SK-N-SH (cell line): Measurements from ENCODE around the gene SKI. TPM values are rescaled to one million over a fixed set of nuclear protein-coding genes. Genes with fewer than 3 reads are reported as not detected.

Experiments
- CTCF ChIA-PET: fragments of 300-600, 350-600 bp; formaldehyde crosslinking; extraction: SDS; loops from one replicate; lab custom pipeline; 2021; lab: Yijun Ruan, JAX
- POLR2A ChIA-PET: fragments of 350-600 bp; sonication (Branson Sonifier 250); formaldehyde crosslinking; extraction: SDS; loops from one replicate; lab custom pipeline; 2020; ENCODE audit warnings: antibody characterized with exemption, inconsistent platforms; lab: Yijun Ruan, JAX
- DNase-seq: peaks from one replicate; pipeline ENCODE4 v3.0.0; 2012
- H2AFZ ChIP-seq: fragments of 200-600 bp; sonication (generic); 2 replicates; pipeline ENCODE4 v1.8.1; 2016; ENCODE audit warnings: antibody characterized with exemption, mild to moderate bottlenecking, low read depth
- H3F3A ChIP-seq: fragments of 200-600 bp; sonication (generic); replicated peaks from 2 replicates; pipeline ENCODE3; 2016; ENCODE audit warnings: antibody characterized with exemption, mild to moderate bottlenecking; ENCODE audit not compliant: insufficient read depth
- H3K27ac ChIP-seq, 2 experiments: fragments of 200-500 bp in 1 of 2; fragments of 200-600 bp in 1 of 2; sonication (Bioruptor generic) in 1 of 2; sonication (generic), shearing (Covaris generic) in 1 of 2; 2 replicates each; pipeline versions ENCODE4 v1.5.1 to v1.6.1; 2014 to 2016; ENCODE audit warnings: low read depth in 2 of 2, inconsistent platforms in 1 of 2, low read length in 1 of 2, mild to moderate bottlenecking in 1 of 2, mixed read lengths in 1 of 2
- H3K27me3 ChIP-seq: fragments of 200-600 bp; sonication (generic), shearing (Covaris generic); 2 replicates; pipeline ENCODE4 v1.6.1; 2016; ENCODE audit warnings: mixed run types; ENCODE audit not compliant: insufficient read depth
- H3K36me3 ChIP-seq, 2 experiments: fragments of 200-500 bp in 1 of 2; fragments of 200-600 bp in 1 of 2; sonication (Bioruptor generic) in 1 of 2; sonication (generic) in 1 of 2; replicated peaks in 1 of 2; 2 replicates each; pipeline versions ENCODE3 to v1.5.1; 2014 to 2016; ENCODE audit warnings: low read length in 1 of 2, mild to moderate bottlenecking in 1 of 2; ENCODE audit not compliant: insufficient read depth in 2 of 2, control insufficient read depth in 1 of 2
- H3K4me1 ChIP-seq, 2 experiments: fragments of 200-500 bp in 1 of 2; fragments of 200-600 bp in 1 of 2; sonication (Bioruptor generic) in 1 of 2; sonication (generic), shearing (Covaris generic) in 1 of 2; 2 replicates each; pipeline versions ENCODE4 v1.5.1 to v1.6.1; 2014 to 2016; ENCODE audit warnings: low read depth in 1 of 2, low read length in 1 of 2, mixed run types in 1 of 2; ENCODE audit not compliant: insufficient read depth in 2 of 2, control insufficient read depth in 1 of 2
- H3K4me2 ChIP-seq: fragments of 200-600 bp; sonication (generic), shearing (Covaris generic); 2 replicates; pipeline ENCODE4 v1.6.1; 2017; ENCODE audit warnings: mixed run types
- H3K4me3 ChIP-seq, 2 experiments: fragments of 200-500 bp in 1 of 2; fragments of 200-600 bp in 1 of 2; sonication (Bioruptor generic) in 1 of 2; sonication (generic), shearing (Covaris generic) in 1 of 2; 2 replicates each; pipeline versions ENCODE4 v1.5.1 to v1.8.1; 2014 to 2016; ENCODE audit warnings: low read depth in 2 of 2, inconsistent platforms in 1 of 2, low read length in 1 of 2, mild to moderate bottlenecking in 1 of 2, mixed read lengths in 1 of 2, moderate library complexity in 1 of 2
- H3K79me2 ChIP-seq: fragments of 200-600 bp; sonication (generic); 2 replicates; pipeline ENCODE4 v1.8.1; 2017; ENCODE audit warnings: mild to moderate bottlenecking; ENCODE audit not compliant: insufficient read depth
- H3K9ac ChIP-seq: fragments of 200-600 bp; sonication (generic); 2 replicates; pipeline ENCODE4 v1.6.1; 2017; ENCODE audit warnings: mixed run types
- H3K9me2 ChIP-seq: fragments of 200-600 bp; sonication (generic); 2 replicates; pipeline ENCODE4 v1.6.1; 2017; ENCODE audit warnings: mixed run types
- H3K9me3 ChIP-seq: fragments of 200-600 bp; sonication (generic); 2 replicates; pipeline ENCODE4 v1.6.1; 2017; ENCODE audit warnings: mixed run types, mild to moderate bottlenecking, moderate library complexity
- H4K20me1 ChIP-seq: fragments of 200-600 bp; sonication (generic); 2 replicates; pipeline ENCODE4 v1.6.1; 2017; ENCODE audit warnings: mild to moderate bottlenecking, mixed run types; ENCODE audit not compliant: insufficient read depth
- CTCF ChIP-seq: fragments of 200-600 bp; sonication (generic); IDR thresholded peaks from 2 replicates; pipeline ENCODE4 v1.6.1; 2017; ENCODE audit warnings: antibody characterized with exemption, mild to moderate bottlenecking, moderate library complexity
- ELF1 ChIP-seq: IDR thresholded peaks from 2 replicates; pipeline ENCODE4 v1.4.0; 2012
- EP300 ChIP-seq, 2 experiments: IDR thresholded peaks; 2 replicates each; pipeline versions ENCODE4 v1.4.0 to v1.6.1; 2012; ENCODE audit warnings: borderline replicate concordance in 1 of 2, low read depth in 1 of 2, low read length in 1 of 2
- EZH2phosphoT487 ChIP-seq: fragments of 200-600 bp; sonication (generic); IDR thresholded peaks from 2 replicates; pipeline ENCODE4 v1.6.1; 2017; ENCODE audit warnings: low read depth, mixed run types, mild to moderate bottlenecking, antibody characterized with exemption, moderate library complexity, borderline replicate concordance
- FOSL2 ChIP-seq: IDR thresholded peaks from 2 replicates; pipeline ENCODE4 v1.4.0; 2012; ENCODE audit warnings: low read depth, mild to moderate bottlenecking, moderate library complexity, borderline replicate concordance
- FOXM1 ChIP-seq: IDR thresholded peaks from 2 replicates; pipeline ENCODE4 v1.4.0; 2012; ENCODE audit warnings: low read depth, mild to moderate bottlenecking
- GATA2 ChIP-seq: sonication (generic); formaldehyde crosslinking; IDR thresholded peaks from 2 replicates; pipeline ENCODE4 v1.5.0; 2020; ENCODE audit warnings: mild to moderate bottlenecking, missing genetic modification reagents
- IRF3 ChIP-seq: fragments of 150-350 bp; IDR thresholded peaks from 2 replicates; pipeline ENCODE4 v1.6.1; 2016; ENCODE audit warnings: mild to moderate bottlenecking, low read depth, low read length
- MAX ChIP-seq: IDR thresholded peaks from 2 replicates; pipeline ENCODE4 v1.4.0; 2012; ENCODE audit warnings: low read depth
- MXI1 ChIP-seq: IDR thresholded peaks from 2 replicates; pipeline ENCODE4 v1.6.1; 2012; ENCODE audit warnings: mild to moderate bottlenecking, low read depth, low read length, improper control_type of control experiment
- NRF1 ChIP-seq: IDR thresholded peaks from 2 replicates; pipeline ENCODE4 v1.6.1; 2012; ENCODE audit warnings: low read depth, mild to moderate bottlenecking, low read length
- PBX3 ChIP-seq: IDR thresholded peaks from 2 replicates; pipeline ENCODE4; 2012
- RAD21 ChIP-seq: IDR thresholded peaks from 2 replicates; pipeline ENCODE4 v1.6.1; 2012; ENCODE audit warnings: mild to moderate bottlenecking, low read length
- RCOR1 ChIP-seq: fragments of 150-350 bp; IDR thresholded peaks from 2 replicates; pipeline ENCODE4 v1.6.1; 2017; ENCODE audit warnings: antibody characterized with exemption, low read length
- RFX5 ChIP-seq: IDR thresholded peaks from 2 replicates; pipeline ENCODE4 v1.6.1; 2012; ENCODE audit warnings: mild to moderate bottlenecking, improper control_type of control experiment, low read length
- RXRA ChIP-seq: IDR thresholded peaks from 2 replicates; pipeline ENCODE4 v1.4.0; 2012; ENCODE audit warnings: low read depth, mild to moderate bottlenecking, borderline replicate concordance
- TAF1 ChIP-seq: IDR thresholded peaks from 2 replicates; pipeline ENCODE4 v1.6.1; 2012; ENCODE audit warnings: low read depth, mild to moderate bottlenecking, low read length, moderate library complexity, borderline replicate concordance
- YY1 ChIP-seq: IDR thresholded peaks from 2 replicates; pipeline ENCODE4 v1.4.0; 2012; ENCODE audit warnings: low read depth, mild to moderate bottlenecking
- WGBS: methylation state at CpG from one replicate; pipeline ENCODE4 v1.1.6; 2017; ENCODE audit warnings: low lambda C conversion rate; 5-methylcytosine and 5-hydroxymethylcytosine counted together
- polyA plus RNA-seq, 3 experiments: library from polyadenylated mRNA; depleted of rRNA; stranded (reverse); fragments of >200 nt; gene quantifications; 2 replicates each; pipeline ENCODE4 v1.2.3, GENCODE V29; 2012

The SKI gene
- polyA plus RNA-seq, 1 of the 3 experiments (the other 2 are of a cell fraction) = 7.2 TPM

- H3K27me3 ChIP-seq = no peaks in the 10 kb centered on the region
- H3K9me2 ChIP-seq = no peaks in the 10 kb centered on the region
- H3K27ac ChIP-seq = no peak overlapping the region; a peak in 1 of 4 replicates
- peaks cover under 1 to 41% of the 10 kb centered on the region in 2 experiments for H3K36me3 ChIP-seq
- peaks cover 57% of the 10 kb centered on the region for H4K20me1 ChIP-seq
- H3K4me1 ChIP-seq = peaks cover 0 to 46% of the 10 kb centered on the region in 2 experiments; a peak in 1 of 4 replicates
- POLR2A ChIA-PET = no interaction called here
- no peak for DNase-seq
- no peak for TF ChIP-seq RFX5
- no peak for TF ChIP-seq PBX3
- no peak for TF ChIP-seq FOSL2
- no peak for TF ChIP-seq IRF3
- no peak for TF ChIP-seq RXRA
- no peak for TF ChIP-seq RAD21
- no peak for TF ChIP-seq FOXM1
- TF ChIP-seq TAF1 = no peak
- no peak for TF ChIP-seq YY1
- no peak for TF ChIP-seq MAX
- TF ChIP-seq ELF1 = no peak
- TF ChIP-seq CTCF = no peak
- TF ChIP-seq EZH2phosphoT487 = no peak
- TF ChIP-seq NRF1 = no peak
- no peak for TF ChIP-seq RCOR1
- no peak for TF ChIP-seq GATA2 (CRISPR knock-in tag)
- no peak for TF ChIP-seq MXI1
- TF ChIP-seq EP300 (IDR thresholded peaks at IDR 0.05; ENCODE audit: borderline replicate concordance in 1 of 2, low read depth in 1 of 2, low read length in 1 of 2) = no peak
- no peaks in the 10 kb centered on the region for H3K9me3 ChIP-seq
- H3K4me2 ChIP-seq = no peak overlapping the region
- H3F3A ChIP-seq = no peaks in the 10 kb centered on the region
- no peak overlapping the region for H3K9ac ChIP-seq
- H3K79me2 ChIP-seq = peaks cover 52% of the 10 kb centered on the region
- no peak overlapping the region for H2AFZ ChIP-seq
- H3K4me3 ChIP-seq = no peak overlapping the region
- 91% methylated on average over 15 of the region's 24 CpGs for WGBS
- CTCF ChIA-PET = interaction anchor here (0.8 to 1.6 kb wide), 5 partner anchors 11 to 108 kb away, joined by 3 to 5 read pairs (median 3); partner anchors contain the start of gene FAAP20
Observed at GRCh38 chr1:2302292-2302925, 74.3 kb downstream of the SKI start.
